BE2C (cell line): ENCODE data around the gene PPM1J.
"Not testable (repeated sequence)": the region's sequence is repeated elsewhere in the genome, so short reads cannot be mapped to it uniquely, and the experiment has no call there.

Source experiments
- DNase-seq: peaks from one replicate; pipeline ENCODE4 v3.0.0-alpha.2; 2020
- H3K27me3 ChIP-seq: fragments of 250-450 bp; sonication (Bioruptor Pico); 2 replicates; pipeline ENCODE4 v1.5.1; 2020; ENCODE audit warnings: mild to moderate bottlenecking
- H3K36me3 ChIP-seq: fragments of 250-450 bp; sonication (Bioruptor Pico); 2 replicates; pipeline ENCODE4 v1.5.1; 2020; ENCODE audit warnings: mild to moderate bottlenecking
- H3K4me1 ChIP-seq: fragments of 250-450 bp; sonication (Bioruptor Pico); 2 replicates; pipeline ENCODE4 v1.5.1; 2020
- H3K4me3 ChIP-seq: 2 replicates; pipeline ENCODE4 v1.5.1; 2011; ENCODE audit warnings: low read depth, low read length
- H3K9me3 ChIP-seq: fragments of 250-450 bp; sonication (Bioruptor Pico); 2 replicates; pipeline ENCODE4 v1.5.1; 2020
- CTCF ChIP-seq: IDR thresholded peaks from 2 replicates; pipeline ENCODE4 v1.5.1; 2012; ENCODE audit warnings: mild to moderate bottlenecking, low read depth, low read length

The PPM1J gene

GRCh38 chr1:112729909-112730308 lies 14.8 kb upstream of the PPM1J start:
- Histone ChIP-seq H3K36me3 (no peaks in the 10 kb centered on the region), H3K9me3 (no peaks in the 10 kb centered on the region), H3K27me3 (no peaks in the 10 kb centered on the region; the same call in 1 of the 2 replicates), H3K4me3 (no peak overlapping the region), H3K4me1 (no peaks in the 10 kb centered on the region)
- no peak for TF ChIP-seq CTCF
- DNase-seq = no peak

GRCh38 chr1:112729011-112729410 lies 13.9 kb upstream of the PPM1J start:
- not testable (repeated sequence) for H3K36me3 ChIP-seq, H3K9me3 ChIP-seq, H3K4me3 ChIP-seq, DNase-seq, H3K4me1 ChIP-seq, H3K27me3 ChIP-seq

GRCh38 chr1:112728306-112728971 lies 13.3 kb upstream of the PPM1J start:
- not testable (repeated sequence) for H3K36me3 ChIP-seq

GRCh38 chr1:112727716-112728115 lies 12.6 kb upstream of the PPM1J start:
- no peaks in the 10 kb centered on the region for H3K4me1 ChIP-seq
- no peak for DNase-seq
- TF ChIP-seq CTCF = no peak

More at GRCh38 chr1:112728306-112728971, 13.3 kb upstream of the PPM1J start:
- not testable (repeated sequence) for H3K27me3 ChIP-seq, DNase-seq, H3K4me3 ChIP-seq, H3K9me3 ChIP-seq, H3K4me1 ChIP-seq

GRCh38 chr1:112724240-112724639 lies 9.1 kb upstream of the PPM1J start:
- H3K27me3 ChIP-seq, H3K4me1 ChIP-seq, H3K9me3 ChIP-seq, H3K4me3 ChIP-seq, DNase-seq, H3K36me3 ChIP-seq: not testable (repeated sequence)

More at GRCh38 chr1:112727716-112728115, 12.6 kb upstream of the PPM1J start:
- Histone ChIP-seq H3K9me3 (no peaks in the 10 kb centered on the region), H3K27me3 (no peaks in the 10 kb centered on the region), H3K4me3 (no peak overlapping the region), H3K36me3 (no peaks in the 10 kb centered on the region)

- H3K27me3 ChIP-seq = peaks cover 12% of the 10 kb centered on the region
- no peak for TF ChIP-seq CTCF
- H3K9me3 ChIP-seq = no peaks in the 10 kb centered on the region
- H3K4me3 ChIP-seq = no peak overlapping the region
- H3K4me1 ChIP-seq = peaks cover 8% of the 10 kb centered on the region; the same call in 1 of the 2 replicates
- DNase-seq = no peak
- no peaks in the 10 kb centered on the region for H3K36me3 ChIP-seq
Observed at GRCh38 chr1:112723511-112723839, 8.3 kb upstream of the PPM1J start.

GRCh38 chr1:112722601-112723510 lies 7.7 kb upstream of the PPM1J start:
- Histone ChIP-seq H3K4me1 (peaks cover 8% of the 10 kb centered on the region; the same call in 1 of the 2 replicates), H3K27me3 (peaks cover 12% of the 10 kb centered on the region), H3K9me3 (no peaks in the 10 kb centered on the region), H3K36me3 (no peaks in the 10 kb centered on the region), H3K4me3 (no peak overlapping the region)
- no peak for TF ChIP-seq CTCF
- DNase-seq = no peak
